K562 (cell line): Measurements from ENCODE around the gene TAX1BP1. TPM values are rescaled to one million over a fixed set of nuclear protein-coding genes. Genes with fewer than 3 reads are reported as not detected.

Experiments
- ATAC-seq: fragments of 200-7000 bp; cut with Tn5 transposase; 3 replicates; pipeline ENCODE4 v1.9.1; 2020; ENCODE audit warnings: moderate library complexity
- BruUV-seq: library from RNA; stranded (reverse); fragments of 400-500 nt; replicated peaks from 2 replicates; lab custom pipeline; 2021; lab: Mats Ljungman, UMichigan
- CTCF ChIA-PET: fragments of 300-600 bp; formaldehyde crosslinking; extraction: SDS; loops from one replicate; lab custom pipeline; 2021; ENCODE audit warnings: low intra/inter-chr PET ratio; lab: Yijun Ruan, JAX
- POLR2A ChIA-PET: fragments of 300-600, 350-650 bp; sonication (Branson Sonifier 250); formaldehyde crosslinking; extraction: SDS; loops from one replicate; lab custom pipeline; 2021; ENCODE audit warnings: antibody characterized with exemption, inconsistent platforms; lab: Yijun Ruan, JAX
- DNase-seq, 4 experiments: peaks; one replicate each; pipeline versions ENCODE4 v3.0.0 to v3.0.0-alpha.2; 2011 to 2018; ENCODE audit warnings: low spot score in 3 of 4, mixed read lengths in 3 of 4; ENCODE audit errors: extremely low read depth in 1 of 4
- FAIRE-seq: peaks from 2 replicates; lab custom pipeline; 2011; peaks lifted over from hg19 to GRCh38; lab: Jason Lieb, UNC
- H2AFZ ChIP-seq: 2 replicates; pipeline ENCODE4 v1.6.0; 2011; ENCODE audit warnings: low read depth, low read length, control low read depth, inconsistent platforms
- H3K27ac ChIP-seq: fragments of 200-600 bp; 3 replicates; pipeline ENCODE4 v1.8.0; 2011; ENCODE audit warnings: low read depth, mild to moderate bottlenecking, control low read depth, inconsistent platforms, low read length, moderate library complexity, mixed read lengths; ENCODE audit errors: extremely low read depth
- H3K27me3 ChIP-seq, 2 experiments: fragments of 300-600 bp in 1 of 2; 2 replicates in 1 of 2; 3 replicates in 1 of 2; pipeline versions ENCODE4 v1.6.0 to v1.8.0; 2011; ENCODE audit warnings: inconsistent platforms in 2 of 2, low read length in 2 of 2, mild to moderate bottlenecking in 1 of 2, mixed read lengths in 1 of 2, moderate library complexity in 1 of 2; ENCODE audit not compliant: control insufficient read depth in 2 of 2, insufficient read depth in 2 of 2
- H3K36me3 ChIP-seq: fragments of 300-600 bp; 3 replicates; pipeline ENCODE4 v1.8.0; 2011; ENCODE audit warnings: mild to moderate bottlenecking, low read length, inconsistent platforms; ENCODE audit not compliant: control insufficient read depth, insufficient read depth
- H3K4me1 ChIP-seq, 2 experiments: fragments of 200-600 bp in 1 of 2; replicated peaks in 1 of 2; 2 replicates in 1 of 2; 3 replicates in 1 of 2; pipeline versions ENCODE4 v1.5.1 to v1.8.0; 2011; ENCODE audit warnings: inconsistent platforms in 2 of 2, low read length in 2 of 2, mild to moderate bottlenecking in 1 of 2, mixed read lengths in 1 of 2, moderate library complexity in 1 of 2; ENCODE audit not compliant: control insufficient read depth in 2 of 2, insufficient read depth in 2 of 2
- H3K4me2 ChIP-seq: 2 replicates; pipeline ENCODE4 v1.6.1; 2011; ENCODE audit warnings: low read length, control low read depth, inconsistent platforms, mixed read lengths; ENCODE audit not compliant: insufficient read depth
- H3K4me3 ChIP-seq: fragments of 200-600 bp; sonication (generic), shearing (Covaris generic); 2 replicates; pipeline ENCODE4 v1.5.1; 2016; ENCODE audit warnings: control low read depth, inconsistent platforms
- H3K79me2 ChIP-seq: fragments of 200-600 bp; 3 replicates; pipeline ENCODE4 v1.8.0; 2011; ENCODE audit warnings: low read length, inconsistent platforms; ENCODE audit not compliant: control insufficient read depth, insufficient read depth
- H3K9ac ChIP-seq, 2 experiments: 2 replicates each; pipeline versions ENCODE4 v1.6.0 to v1.6.1; 2011; ENCODE audit warnings: low read depth in 2 of 2, low read length in 2 of 2, control low read depth in 1 of 2, inconsistent platforms in 1 of 2, mild to moderate bottlenecking in 1 of 2, mixed read lengths in 1 of 2; ENCODE audit not compliant: insufficient read depth in 1 of 2
- H3K9me1 ChIP-seq: one replicate; pipeline ENCODE4 v1.6.0; 2011; ENCODE audit warnings: inconsistent platforms, mild to moderate bottlenecking, low read length, moderate library complexity; ENCODE audit not compliant: control insufficient read depth, insufficient read depth
- H3K9me3 ChIP-seq: replicated peaks from 2 replicates; pipeline ENCODE4 v1.5.1; 2011; ENCODE audit warnings: low read depth, low read length, inconsistent platforms; ENCODE audit not compliant: control insufficient read depth, insufficient read depth
- H4K20me1 ChIP-seq: replicated peaks from 2 replicates; pipeline ENCODE4 v1.6.1; 2011; ENCODE audit warnings: low read length, inconsistent platforms, mixed read lengths; ENCODE audit not compliant: control insufficient read depth, insufficient read depth
- ASH1L ChIP-seq: fragments of 450-650 bp; IDR thresholded peaks from 2 replicates; pipeline ENCODE4 v1.6.1; 2018; ENCODE audit warnings: borderline replicate concordance, mild to moderate bottlenecking, low read depth; ENCODE audit not compliant: partially characterized antibody
- BACH1 ChIP-seq: fragments of 200-800 bp; sonication (Bioruptor generic); IDR thresholded peaks from 2 replicates; pipeline ENCODE4 v1.6.1; 2016; ENCODE audit warnings: missing genetic modification characterization, missing compliant biosample characterization
- BRF1 ChIP-seq: IDR thresholded peaks from 3 replicates; pipeline ENCODE4 v1.6.1; 2011; ENCODE audit warnings: borderline replicate concordance, mild to moderate bottlenecking; ENCODE audit not compliant: insufficient read length; ENCODE audit errors: extremely low read depth
- CBX3 ChIP-seq, 2 experiments: IDR thresholded peaks; 1 replicate in 1 of 2; 2 replicates in 1 of 2; pipeline ENCODE4 v1.6.1; 2012; ENCODE audit warnings: inconsistent platforms in 2 of 2, low read length in 2 of 2, borderline replicate concordance in 1 of 2, control low read depth in 1 of 2
- CHD1 ChIP-seq: fragments of 200-600 bp; sonication (generic); IDR thresholded peaks from one replicate; pipeline ENCODE4 v1.6.1; 2012; ENCODE audit warnings: mild to moderate bottlenecking, moderate library complexity, low read length, inconsistent platforms
- COPS2 ChIP-seq: fragments of 450-650 bp; conservative IDR thresholded peaks from 2 replicates; pipeline ENCODE4 v1.6.1; 2016; ENCODE audit warnings: mild to moderate bottlenecking, moderate library complexity
- CTBP1 ChIP-seq: fragments of 450-650 bp; IDR thresholded peaks from 2 replicates; pipeline ENCODE4 v1.6.1; 2016; ENCODE audit warnings: borderline replicate concordance
- EHMT2 ChIP-seq: fragments of 450-650 bp; IDR thresholded peaks from 2 replicates; pipeline ENCODE4 v1.6.1; 2018; ENCODE audit warnings: antibody characterized with exemption
- HNRNPL ChIP-seq: fragments of 200-400 bp; formaldehyde crosslinking; IDR thresholded peaks from 2 replicates; pipeline ENCODE4 v1.6.1; 2017; ENCODE audit warnings: low read depth, mild to moderate bottlenecking, low read length
- IRF2 ChIP-seq: sonication (generic); formaldehyde crosslinking; IDR thresholded peaks from 2 replicates; pipeline ENCODE4 v1.8.1; 2022; ENCODE audit warnings: mild to moderate bottlenecking, missing genetic modification reagents
- MTA2 ChIP-seq: fragments of 450-650 bp; IDR thresholded peaks from 2 replicates; pipeline ENCODE4 v1.6.1; 2016; ENCODE audit warnings: low read depth
- NONO ChIP-seq, 2 experiments: fragments of 200-400 bp in 1 of 2; fragments of 450-650 bp in 1 of 2; formaldehyde crosslinking in 1 of 2; IDR thresholded peaks; 2 replicates each; pipeline ENCODE4 v1.6.1; 2017; ENCODE audit warnings: low read depth in 2 of 2, mild to moderate bottlenecking in 2 of 2, moderate library complexity in 2 of 2, low read length in 1 of 2
- PHTF2 ChIP-seq: fragments of 250-450 bp; sonication (Bioruptor Pico); IDR thresholded peaks from 2 replicates; pipeline ENCODE4 v1.5.0; 2021; ENCODE audit warnings: mild to moderate bottlenecking
- STAT5B ChIP-seq: fragments of 250-450 bp; sonication (Bioruptor Pico); IDR thresholded peaks from 2 replicates; pipeline ENCODE4 v1.8.0; 2021; ENCODE audit warnings: mild to moderate bottlenecking, inconsistent platforms
- TEAD1 ChIP-seq, 2 experiments: fragments of 450-650 bp in 1 of 2; sonication (generic) in 1 of 2; formaldehyde crosslinking; IDR thresholded peaks; 2 replicates each; pipeline versions ENCODE4 v1.4.0 to v1.8.0; 2020 to 2022; ENCODE audit warnings: mild to moderate bottlenecking in 2 of 2, missing genetic modification reagents in 1 of 2
- ZBTB17 ChIP-seq: fragments of 450-650 bp; formaldehyde crosslinking; IDR thresholded peaks from 2 replicates; pipeline ENCODE4 v1.4.0; 2020; ENCODE audit warnings: mild to moderate bottlenecking
- ZNF384 ChIP-seq: IDR thresholded peaks from 2 replicates; pipeline ENCODE4 v1.6.1; 2012; ENCODE audit warnings: low read depth, low read length, improper control_type of control experiment
- ZSCAN29 ChIP-seq: fragments of 450-650 bp; IDR thresholded peaks from 2 replicates; pipeline ENCODE4 v1.6.1; 2017
- ZSCAN32 ChIP-seq: fragments of 450-650 bp; formaldehyde crosslinking; IDR thresholded peaks from 2 replicates; pipeline ENCODE4 v1.4.0; 2020; ENCODE audit warnings: mild to moderate bottlenecking, moderate library complexity
- WGBS: fragments of 100-300 bp; shearing (Covaris generic); methylation state at CpG from one replicate; pipeline ENCODE4 v1.1.6; 2016; ENCODE audit warnings: low coverage, mixed read lengths; ENCODE audit not compliant: insufficient coverage; ENCODE audit errors: missing lambda C conversion rate; 5-methylcytosine and 5-hydroxymethylcytosine counted together
- in situ Hi-C: fragments of 300-500 bp; cut with MboI; formaldehyde crosslinking; loops from 4 replicates; pipeline ENCODE4 v1.15.0; 2018; ENCODE audit warnings: inconsistent platforms, mixed read lengths
- intact Hi-C: fragments of 100-400 bp; cut with micrococcal nuclease; formaldehyde crosslinking; loops from 2 replicates; pipeline ENCODE4 v1.14.2; 2022
- polyA plus RNA-seq, 8 experiments: library from polyadenylated mRNA; depleted of rRNA in 4 of 8; stranded (reverse) in 5 of 8; unstranded in 3 of 8; fragments of >200 nt; fragmentation: Nextera tagmentation in 2 of 8; fragmentation: Illumina TruSeq in 1 of 8; extraction: Ambion mirVana in 2 of 8; extraction: Trizol in 1 of 8; gene quantifications; 2 replicates each; pipeline versions ENCODE4 v1.2.1 to v1.2.3, GENCODE V29; 2011 to 2014; ENCODE audit warnings: inconsistent platforms in 1 of 8, missing spikeins in 1 of 8
- total RNA-seq, 7 experiments: library from RNA; depleted of rRNA in 6 of 7; stranded (reverse); fragments of >200 nt in 6 of 7; fragmentation: Illumina TruSeq in 2 of 7; extraction: Trizol in 2 of 7; gene quantifications; 2 replicates each; pipeline versions ENCODE4 v1.2.1 to v1.2.3, GENCODE V29; 2011 to 2021; ENCODE audit warnings: low replicate concordance in 1 of 7
- TF ChIP-seq, protein P1 (sequence below), 2 experiments: fragments of 450-650 bp; IDR thresholded peaks; 2 replicates each; pipeline ENCODE4 v1.6.1; 2016
- TF ChIP-seq, protein P2 (sequence below): fragments of 450-650 bp; formaldehyde crosslinking; IDR thresholded peaks from 2 replicates; pipeline ENCODE4 v1.4.0; 2022; ENCODE audit warnings: mild to moderate bottlenecking, moderate library complexity

The TAX1BP1 gene
- total and polyA plus RNA-seq, 9 of the 15 experiments (the other 6 are each of a cell fraction or from before 2014, with no cell fraction given), result 49.0 to 119 (median 75.9) TPM

DNA sequence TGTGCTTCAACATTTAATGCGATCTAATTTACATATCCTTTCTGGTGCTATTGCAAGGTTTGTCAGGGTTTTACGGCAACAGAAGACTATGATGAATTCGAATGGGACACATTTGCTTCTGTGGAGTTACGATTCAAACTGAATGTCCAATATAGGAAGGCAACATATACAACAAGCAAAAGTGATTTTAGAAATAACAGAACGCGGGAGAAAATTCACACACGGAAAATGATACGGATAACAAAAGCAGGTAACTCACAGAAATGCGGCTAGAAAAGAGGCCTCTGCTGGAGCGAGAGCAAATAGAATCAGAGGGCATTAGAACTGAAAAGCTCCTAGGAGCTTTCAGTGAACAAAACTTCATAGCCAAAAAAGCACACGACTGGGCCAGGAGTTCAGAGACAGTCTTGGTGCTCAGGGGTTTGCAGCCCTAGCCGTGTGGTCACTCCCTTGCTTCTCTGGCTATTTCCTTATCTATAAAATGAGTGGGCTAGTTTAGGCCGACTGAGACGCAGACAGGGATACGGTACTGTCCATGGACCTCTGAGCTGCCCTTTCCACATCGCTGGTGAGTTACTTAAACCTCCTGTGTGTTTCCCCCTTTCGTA lies 557 bp upstream of the TAX1BP1 start:
- Histone ChIP-seq H3K4me3 (peak overlapping the region; percentile 91), H3K9me3 (no peaks in the 10 kb centered on the region), H2AFZ (peak overlapping the region; percentile 89), H3K9ac (peak overlapping the region; percentile 91 to 92), H3K27ac (peak overlapping the region; percentile 93), H3K4me1 (peaks cover 4 to 11% of the 10 kb centered on the region in 2 experiments), H3K4me2 (peak overlapping the region; percentile 92), H3K36me3 (no peaks in the 10 kb centered on the region), H3K9me1 (no peaks in the 10 kb centered on the region), H3K79me2 (peaks cover 36% of the 10 kb centered on the region), H3K27me3 (no peaks in the 10 kb centered on the region), H4K20me1 (0 out of 2 replicates have a peak, but pooled peaks cover 4% of the 10 kb centered on the region)
- ChIA-PET CTCF (no interaction called here), POLR2A (interaction anchor here (0.7 to 1.6 kb wide), 6 partner anchors 11 to 425 kb away, joined by 3 to 6 read pairs (median 4); partner anchors contain the start of gene HIBADH)
- TSS peak; percentile 73 for BruUV-seq
- under 1% methylated on average over 17 of the region's 17 CpGs for WGBS
- in situ Hi-C loops (no loop called here), intact Hi-C loops (loop anchor here (1.0 to 5.0 kb wide), 2 partner anchors 47 to 76 kb away; no protein-coding TSS in a partner anchor)
- FAIRE-seq (peak; percentile 90), DNase-seq (peak; percentile 46 to 86 (median 62)), ATAC-seq (peak; percentile 81)
- TF ChIP-seq, protein P1, sequence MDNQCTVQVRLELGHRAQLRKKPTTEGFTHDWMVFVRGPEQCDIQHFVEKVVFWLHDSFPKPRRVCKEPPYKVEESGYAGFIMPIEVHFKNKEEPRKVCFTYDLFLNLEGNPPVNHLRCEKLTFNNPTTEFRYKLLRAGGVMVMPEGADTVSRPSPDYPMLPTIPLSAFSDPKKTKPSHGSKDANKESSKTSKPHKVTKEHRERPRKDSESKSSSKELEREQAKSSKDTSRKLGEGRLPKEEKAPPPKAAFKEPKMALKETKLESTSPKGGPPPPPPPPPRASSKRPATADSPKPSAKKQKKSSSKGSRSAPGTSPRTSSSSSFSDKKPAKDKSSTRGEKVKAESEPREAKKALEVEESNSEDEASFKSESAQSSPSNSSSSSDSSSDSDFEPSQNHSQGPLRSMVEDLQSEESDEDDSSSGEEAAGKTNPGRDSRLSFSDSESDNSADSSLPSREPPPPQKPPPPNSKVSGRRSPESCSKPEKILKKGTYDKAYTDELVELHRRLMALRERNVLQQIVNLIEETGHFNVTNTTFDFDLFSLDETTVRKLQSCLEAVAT (IDR thresholded peaks at IDR 0.05), result peak; percentile 60 to 69; a peak in 3 of 4 replicates
- TF ChIP-seq, protein P2, sequence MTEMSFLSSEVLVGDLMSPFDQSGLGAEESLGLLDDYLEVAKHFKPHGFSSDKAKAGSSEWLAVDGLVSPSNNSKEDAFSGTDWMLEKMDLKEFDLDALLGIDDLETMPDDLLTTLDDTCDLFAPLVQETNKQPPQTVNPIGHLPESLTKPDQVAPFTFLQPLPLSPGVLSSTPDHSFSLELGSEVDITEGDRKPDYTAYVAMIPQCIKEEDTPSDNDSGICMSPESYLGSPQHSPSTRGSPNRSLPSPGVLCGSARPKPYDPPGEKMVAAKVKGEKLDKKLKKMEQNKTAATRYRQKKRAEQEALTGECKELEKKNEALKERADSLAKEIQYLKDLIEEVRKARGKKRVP, result no peak
- TF ChIP-seq MTA2, result no peak
- 0 out of 4 replicates have a peak, but pooled peaks of 1 of the 2 experiments have one; percentile 14 for TF ChIP-seq NONO (IDR thresholded peaks at IDR 0.05; ENCODE audit: low read depth in 2 of 2, low read length in 1 of 2)
- no peak for TF ChIP-seq ZSCAN29
- TF ChIP-seq BACH1, result peak; percentile 62; the same call in 1 of the 2 replicates
- TF ChIP-seq TEAD1 (CRISPR knock-in tag; IDR thresholded peaks at IDR 0.05), result 0 out of 4 replicates have a peak, but pooled peaks of 1 of the 2 experiments have one; percentile 37
- no peak for TF ChIP-seq ZSCAN32 (CRISPR knock-in tag)
- TF ChIP-seq PHTF2, result peak; percentile 28; the same call in 1 of the 2 replicates
- TF ChIP-seq CBX3 (IDR thresholded peaks at IDR 0.05; ENCODE audit: borderline replicate concordance in 1 of 2, low read length in 2 of 2), result 0 out of 3 replicates have a peak, but pooled peaks of 1 of the 2 experiments have one; percentile 10
- TF ChIP-seq COPS2, result no peak
- TF ChIP-seq CHD1, result peak; percentile 38
- TF ChIP-seq CTBP1, result peak; percentile 79; the same call in 1 of the 2 replicates
- 0 out of 2 replicates have a peak, but pooled peaks have one; percentile 11 for TF ChIP-seq ZBTB17 (CRISPR knock-in tag)
- 0 out of 2 replicates have a peak, but pooled peaks have one; percentile 5 for TF ChIP-seq HNRNPL
- TF ChIP-seq BRF1, result no peak
- TF ChIP-seq ZNF384, result no peak
- TF ChIP-seq ASH1L, result peak; percentile 22
- no peak for TF ChIP-seq IRF2
- no peak for TF ChIP-seq STAT5B
- no peak for TF ChIP-seq EHMT2
